H1 (cell line): ENCODE results near the gene STRN4. TPM values are rescaled to one million over a fixed set of nuclear protein-coding genes. Genes with fewer than 3 reads are reported as not detected.

Experiments used
- BACH1 ChIP-seq: IDR thresholded peaks from 2 replicates; pipeline ENCODE4 v1.6.1; 2012; ENCODE audit warnings: low read length, improper control_type of control experiment
- CBX5 ChIP-seq: fragments of 300-800, 300-1000 bp; sonication (generic); IDR thresholded peaks from 2 replicates; pipeline ENCODE4 v1.7.1; 2016; ENCODE audit warnings: antibody characterized with exemption, low read length, low read depth
- CBX8 ChIP-seq: fragments of 300-800, 300-1000 bp; sonication (generic); IDR thresholded peaks from 2 replicates; pipeline ENCODE4 v1.7.1; 2016; ENCODE audit warnings: low read depth, low read length, borderline replicate concordance
- CHD2 ChIP-seq: IDR thresholded peaks from 2 replicates; pipeline ENCODE4 v1.6.1; 2012; ENCODE audit warnings: low read length, improper control_type of control experiment
- E2F6 ChIP-seq: IDR thresholded peaks from 2 replicates; pipeline ENCODE4 v1.6.1; 2012; ENCODE audit warnings: inconsistent platforms
- GABPA ChIP-seq: IDR thresholded peaks from 2 replicates; pipeline ENCODE4 v1.6.1; 2011; ENCODE audit warnings: mild to moderate bottlenecking, low read length, moderate library complexity, borderline replicate concordance; ENCODE audit not compliant: insufficient read depth
- GTF2F1 ChIP-seq: IDR thresholded peaks from 2 replicates; pipeline ENCODE4 v1.6.1; 2012; ENCODE audit warnings: low read depth, low read length, improper control_type of control experiment, borderline replicate concordance
- HDAC2 ChIP-seq, 2 experiments: fragments of 300-600 bp in 1 of 2; sonication (generic) in 1 of 2; IDR thresholded peaks; 2 replicates each; pipeline ENCODE4 v1.6.1; 2011 to 2012; ENCODE audit warnings: low read depth in 2 of 2, low read length in 2 of 2, mild to moderate bottlenecking in 2 of 2, moderate library complexity in 2 of 2, borderline replicate concordance in 1 of 2, inconsistent platforms in 1 of 2
- KDM4A ChIP-seq: IDR thresholded peaks from one replicate; pipeline ENCODE4 v1.7.1; 2012; ENCODE audit warnings: low read depth, mild to moderate bottlenecking, moderate library complexity, low read length, inconsistent platforms; ENCODE audit not compliant: severe bottlenecking
- PHF8 ChIP-seq: fragments of 200-600 bp; sonication (generic); conservative IDR thresholded peaks from 2 replicates; pipeline ENCODE4 v1.7.1; 2012; ENCODE audit warnings: low read depth, mild to moderate bottlenecking, inconsistent platforms, low read length, moderate library complexity
- RNF2 ChIP-seq: fragments of 200-900, 300-1000 bp; sonication (generic); IDR thresholded peaks from 2 replicates; pipeline ENCODE4 v1.7.1; 2016; ENCODE audit warnings: borderline replicate concordance, low read depth, mild to moderate bottlenecking, antibody characterized with exemption, low read length; ENCODE audit not compliant: poor library complexity, severe bottlenecking; ENCODE audit errors: missing control alignments
- SAP30 ChIP-seq: fragments of 300-600 bp; sonication (generic); IDR thresholded peaks from 2 replicates; pipeline ENCODE4 v1.7.1; 2012; ENCODE audit warnings: low read length, moderate library complexity, mild to moderate bottlenecking, inconsistent platforms; ENCODE audit not compliant: insufficient read depth, insufficient replicate concordance
- SIN3A ChIP-seq, 2 experiments: IDR thresholded peaks in 1 of 2; conservative IDR thresholded peaks in 1 of 2; 2 replicates each; pipeline ENCODE4 v1.6.1; 2011 to 2012; ENCODE audit warnings: low read length in 2 of 2, improper control_type of control experiment in 1 of 2, low read depth in 1 of 2, mild to moderate bottlenecking in 1 of 2
- SIRT6 ChIP-seq: IDR thresholded peaks from one replicate; pipeline ENCODE4 v1.7.1; 2012; ENCODE audit warnings: low read length, inconsistent platforms
- TBP ChIP-seq: IDR thresholded peaks from 2 replicates; pipeline ENCODE4 v1.6.1; 2011; ENCODE audit warnings: low read depth, low read length, improper control_type of control experiment
- ZNF274 ChIP-seq: IDR thresholded peaks from 2 replicates; pipeline ENCODE4 v1.7.0; 2012; ENCODE audit warnings: low read length, borderline replicate concordance; ENCODE audit errors: extremely low read depth
- polyA plus RNA-seq, 7 experiments: library from polyadenylated mRNA; depleted of rRNA in 3 of 7; stranded (reverse) in 5 of 7; unstranded in 2 of 7; fragments of >200 nt in 5 of 7; fragments of 200-250 nt in 2 of 7; gene quantifications; 1 replicate in 5 of 7; 2 replicates in 1 of 7; 4 replicates in 1 of 7; pipeline versions ENCODE4 v1.2.1 to v1.2.3, GENCODE V29; 2011 to 2013; ENCODE audit warnings: missing spikeins in 2 of 7, mixed read lengths in 2 of 7
- total RNA-seq: library from RNA; stranded (reverse); fragmentation: NEBNext Ultra II Directional; extraction: Animal tissue kit (Norgen Biotek cat#: 25700); gene quantifications from 2 replicates; pipeline ENCODE4 v1.2.1, GENCODE V29; 2021
- TF ChIP-seq, protein P1 (sequence below): IDR thresholded peaks from 2 replicates; pipeline ENCODE4 v1.6.1; 2012; ENCODE audit warnings: inconsistent platforms

STRN4 gene
- total and polyA plus RNA-seq, 2 of the 8 experiments (the other 6 are each of a cell fraction or from before 2014, with no cell fraction given), result 120 to 187 TPM

GRCh38 chr19:46784262-46785053, 38.2 kb upstream of the STRN4 start (continued):
- TF ChIP-seq ZNF274 (no peak), TBP (peak; percentile 23; the same call in 1 of the 2 replicates), CBX5 (no peak), SAP30 (no peak), E2F6 (no peak), HDAC2 (IDR thresholded peaks at IDR 0.05; ENCODE audit: borderline replicate concordance in 1 of 2, low read depth in 2 of 2, low read length in 2 of 2) (peak in 1 of 2 experiments; percentile 59; a peak in 1 of 4 replicates), RNF2 (no peak), CHD2 (no peak), BACH1 (no peak), GTF2F1 (no peak), GABPA (no peak), CBX8 (no peak), PHF8 (no peak), SIN3A (conservative IDR thresholded peaks at IDR 0.05 in 1 of 2, IDR thresholded peaks at IDR 0.05 in 1 of 2; ENCODE audit: low read depth in 1 of 2, low read length in 2 of 2) (peak in 1 of 2 experiments; percentile 46; a peak in 1 of 4 replicates), KDM4A (no peak), SIRT6 (no peak)
- TF ChIP-seq, protein P1, sequence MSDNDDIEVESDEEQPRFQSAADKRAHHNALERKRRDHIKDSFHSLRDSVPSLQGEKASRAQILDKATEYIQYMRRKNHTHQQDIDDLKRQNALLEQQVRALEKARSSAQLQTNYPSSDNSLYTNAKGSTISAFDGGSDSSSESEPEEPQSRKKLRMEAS, result peak; percentile 44; the same call in 1 of the 2 replicates
